KMS-11 (cell line): ENCODE measurements around the gene FOLR1.

Experiments used
- H2AFZ ChIP-seq: fragments of 200-600 bp; sonication (generic); 2 replicates; pipeline ENCODE4 v1.6.1; 2016; ENCODE audit warnings: antibody characterized with exemption, mixed run types, low read depth
- H3K27ac ChIP-seq: fragments of 200-600 bp; sonication (generic); 2 replicates; pipeline ENCODE4 v1.6.1; 2016; ENCODE audit warnings: mild to moderate bottlenecking, mixed run types
- H3K27me3 ChIP-seq: fragments of 200-600 bp; sonication (generic); 2 replicates; pipeline ENCODE4 v1.6.1; 2017; ENCODE audit warnings: mild to moderate bottlenecking, low read depth, mixed run types, moderate library complexity; ENCODE audit not compliant: insufficient read depth
- H3K36me3 ChIP-seq: fragments of 200-600 bp; sonication (generic); 2 replicates; pipeline ENCODE4 v1.6.1; 2017; ENCODE audit warnings: mild to moderate bottlenecking, mixed run types; ENCODE audit not compliant: insufficient read depth
- H3K4me1 ChIP-seq: fragments of 200-600 bp; sonication (generic); 2 replicates; pipeline ENCODE4 v1.6.1; 2016; ENCODE audit warnings: mild to moderate bottlenecking, low read depth, mixed run types; ENCODE audit not compliant: poor library complexity, severe bottlenecking
- H3K4me2 ChIP-seq: fragments of 200-600 bp; sonication (generic); 2 replicates; pipeline ENCODE4 v1.7.0; 2016; ENCODE audit warnings: mild to moderate bottlenecking, mixed run types
- H3K4me3 ChIP-seq: fragments of 200-600 bp; sonication (generic); IDR thresholded peaks from 2 replicates; pipeline ENCODE4 v1.6.1; 2017; ENCODE audit warnings: low read depth, low read length, mixed read lengths; ENCODE audit not compliant: insufficient read depth
- H3K79me2 ChIP-seq: fragments of 200-600 bp; sonication (generic); 2 replicates; pipeline ENCODE4 v1.6.1; 2016; ENCODE audit warnings: low read depth, mixed run types; ENCODE audit not compliant: insufficient read depth
- H3K9ac ChIP-seq: fragments of 200-600 bp; sonication (generic); 2 replicates; pipeline ENCODE4 v1.6.1; 2016; ENCODE audit warnings: mild to moderate bottlenecking, mixed run types
- H4K20me1 ChIP-seq: fragments of 200-600 bp; sonication (generic); 2 replicates; pipeline ENCODE4 v1.6.1; 2016; ENCODE audit warnings: mild to moderate bottlenecking, mixed run types; ENCODE audit not compliant: insufficient read depth
- CTCF ChIP-seq: fragments of 200-600 bp; sonication (generic); conservative IDR thresholded peaks from 2 replicates; pipeline ENCODE4 v1.6.1; 2017; ENCODE audit warnings: low read depth, mild to moderate bottlenecking, antibody characterized with exemption, low read length, moderate library complexity, mixed read lengths

Gene FOLR1

GRCh38 chr11:72209101-72209500, 17.2 kb downstream of the FOLR1 start:
- H3K27me3 ChIP-seq: no peaks in the 10 kb centered on the region
- H2AFZ ChIP-seq: no peak overlapping the region
- no peak overlapping the region for H3K27ac ChIP-seq
- no peak overlapping the region for H3K9ac ChIP-seq
- H4K20me1 ChIP-seq: no peaks in the 10 kb centered on the region
- no peak overlapping the region for H3K4me3 ChIP-seq
- H3K36me3 ChIP-seq: no peaks in the 10 kb centered on the region
- no peaks in the 10 kb centered on the region for H3K79me2 ChIP-seq
- no peak for TF ChIP-seq CTCF
- no peaks in the 10 kb centered on the region for H3K4me1 ChIP-seq
- H3K4me2 ChIP-seq: no peak overlapping the region

GRCh38 chr11:72216638-72217037, 24.7 kb downstream of the FOLR1 start, which contains the start of gene FOLR2:
FOLR2 (plus strand) TSS chr11:72216794; CDS start chr11:72218585, 1,791 bp downstream.
- no peaks in the 10 kb centered on the region for H3K79me2 ChIP-seq
- TF ChIP-seq CTCF: no peak

GRCh38 chr11:72217841-72218240, 25.9 kb downstream of the FOLR1 start:
- Histone ChIP-seq H2AFZ (no peak overlapping the region), H3K4me2 (no peak overlapping the region), H3K36me3 (no peaks in the 10 kb centered on the region), H3K27me3 (no peaks in the 10 kb centered on the region), H4K20me1 (no peaks in the 10 kb centered on the region), H3K4me1 (peaks cover 11% of the 10 kb centered on the region), H3K27ac (no peak overlapping the region), H3K9ac (no peak overlapping the region), H3K79me2 (no peaks in the 10 kb centered on the region), H3K4me3 (no peak overlapping the region)
- TF ChIP-seq CTCF: no peak

More at GRCh38 chr11:72216638-72217037, 24.7 kb downstream of the FOLR1 start, which contains the start of gene FOLR2:
- Histone ChIP-seq H2AFZ (no peak within 1 kb of the TSS), H4K20me1 (no peaks in the 10 kb centered on the region), H3K4me1 (no peaks in the 10 kb centered on the region), H3K36me3 (no peaks in the 10 kb centered on the region), H3K4me2 (no peak within 1 kb of the TSS), H3K27me3 (no peaks in the 10 kb centered on the region), H3K9ac (no peak within 1 kb of the TSS), H3K27ac (no peak within 1 kb of the TSS), H3K4me3 (no peak within 1 kb of the TSS)

- Histone ChIP-seq H3K27ac (no peak overlapping the region), H3K9ac (no peak overlapping the region), H3K4me2 (no peak overlapping the region), H3K27me3 (no peaks in the 10 kb centered on the region), H3K4me3 (no peak overlapping the region), H3K4me1 (peaks cover 11% of the 10 kb centered on the region), H4K20me1 (no peaks in the 10 kb centered on the region), H3K36me3 (no peaks in the 10 kb centered on the region), H2AFZ (no peak overlapping the region), H3K79me2 (no peaks in the 10 kb centered on the region)
- TF ChIP-seq CTCF: no peak
These were observed 26.4 kb downstream of the FOLR1 start for GRCh38 chr11:72218251-72218745.
